AG08396 (cell line): ENCODE measurements around the gene PDE4A.
"Not testable (repeated sequence)": the region's sequence is repeated elsewhere in the genome, so short reads cannot be mapped to it uniquely, and the experiment has no call there.

Experiments
- DNase-seq: peaks from one replicate; pipeline ENCODE4 v3.0.0; 2012; ENCODE audit warnings: low spot score, mixed read lengths

PDE4A gene

GRCh38 chr19:10420444-10421239 is at the start of gene PDE4A:
TSS of gene PDE4A (plus strand) at chr19:10420538. CDS start at chr19:10420765, 227 bp downstream.
- DNase-seq, result peak; percentile 58

GRCh38 chr19:10372690-10373089 is 47.6 kb upstream of the PDE4A start:
- DNase-seq, result no peak

GRCh38 chr19:10374931-10375330 is 45.4 kb upstream of the PDE4A start:
- DNase-seq, result no peak

GRCh38 chr19:10377140-10377640 is 43.1 kb upstream of the PDE4A start:
- not testable (repeated sequence) for DNase-seq

- DNase-seq, result no peak
Observed at GRCh38 chr19:10378124-10378523, 42.2 kb upstream of the PDE4A start.

- DNase-seq, result no peak
Observed at GRCh38 chr19:10379880-10380312, 40.4 kb upstream of the PDE4A start.

GRCh38 chr19:10380313-10381102 is 39.8 kb upstream of the PDE4A start, which contains the start of gene TYK2:
TSS of gene TYK2 (minus strand) at chr19:10380572. CDS start at chr19:10378406, 2,166 bp downstream.
- peak; percentile 100 for DNase-seq

- DNase-seq, result not testable (repeated sequence)
Observed at GRCh38 chr19:10383223-10383499, 37.2 kb upstream of the PDE4A start.

GRCh38 chr19:10384580-10384979 is 35.8 kb upstream of the PDE4A start:
- DNase-seq, result no peak

GRCh38 chr19:10388957-10389356 is 31.4 kb upstream of the PDE4A start:
- DNase-seq, result peak; percentile 73

GRCh38 chr19:10389863-10390262 is 30.5 kb upstream of the PDE4A start:
- DNase-seq, result no peak

GRCh38 chr19:10390652-10391286 is 29.6 kb upstream of the PDE4A start:
- peak; percentile 78 for DNase-seq

- peak; percentile 2 for DNase-seq
Observed at GRCh38 chr19:10392120-10392519, 28.2 kb upstream of the PDE4A start.

GRCh38 chr19:10393137-10393536 is 27.2 kb upstream of the PDE4A start:
- DNase-seq, result no peak

- no peak for DNase-seq
Observed at GRCh38 chr19:10395003-10395402, 25.3 kb upstream of the PDE4A start.

- no peak for DNase-seq
Observed at GRCh38 chr19:10395436-10395835, 24.9 kb upstream of the PDE4A start.

- no peak for DNase-seq
Observed at GRCh38 chr19:10395917-10396316, 24.4 kb upstream of the PDE4A start.

GRCh38 chr19:10398819-10399218 is 21.5 kb upstream of the PDE4A start:
- no peak for DNase-seq

- DNase-seq, result not testable (repeated sequence)
Observed at GRCh38 chr19:10399340-10399739, 21.0 kb upstream of the PDE4A start.

GRCh38 chr19:10399878-10400277 is 20.5 kb upstream of the PDE4A start:
- DNase-seq, result no peak

- DNase-seq, result peak; percentile 55
Observed at GRCh38 chr19:10402441-10403038, 17.8 kb upstream of the PDE4A start.
